ENCODE results near the gene CHD1L.
"Not testable (repeated sequence)": the region's sequence is repeated elsewhere in the genome, so short reads cannot be mapped to it uniquely, and the experiment has no call there.

CHD1L gene

DNA sequence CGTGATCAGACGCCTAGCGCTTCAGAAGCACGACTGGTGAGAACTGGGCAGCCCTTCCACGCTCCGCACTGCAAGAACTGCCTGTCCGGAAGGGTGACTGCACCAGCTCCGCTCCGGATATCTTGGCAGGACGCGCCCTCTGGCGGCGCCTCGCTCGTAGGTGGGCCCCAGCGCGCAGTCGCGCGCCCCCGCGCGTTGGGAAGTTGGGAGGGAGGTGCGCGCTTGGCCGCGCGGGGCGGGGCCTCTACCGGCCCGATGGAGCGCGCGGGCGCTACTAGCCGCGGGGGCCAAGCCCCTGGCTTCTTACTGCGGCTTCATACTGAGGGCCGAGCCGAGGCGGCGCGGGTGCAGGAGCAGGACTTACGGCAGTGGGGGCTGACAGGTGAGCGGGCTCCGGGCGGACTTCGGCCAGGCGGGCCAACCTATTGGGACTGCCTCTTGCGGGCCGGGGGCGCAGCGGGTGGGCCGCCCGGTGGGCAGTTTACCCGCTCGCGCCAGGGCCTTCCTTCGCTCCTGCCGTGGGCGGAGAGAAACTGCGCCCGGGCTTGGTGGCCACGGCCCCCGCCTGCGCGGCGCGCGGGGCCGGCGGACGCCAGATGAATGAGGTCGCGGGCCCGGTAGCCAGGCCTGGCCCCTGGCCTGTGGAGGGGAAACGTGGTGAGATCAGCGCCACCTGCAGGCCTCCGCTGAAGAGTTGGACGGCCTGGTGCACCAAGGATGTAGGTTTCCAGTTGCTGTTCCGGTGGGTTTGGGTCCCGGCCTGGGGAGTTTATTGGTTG lies at the start of gene CHD1L:
CHD1L (plus strand) TSS at position 236 of the 779 bp plus-strand sequence; CDS start at position 256, 20 bp downstream.
- Histone ChIP-seq H3K4me1 (peaks cover 44% of the 10 kb centered on the region), H3K36me3 (peaks cover 8% of the 10 kb centered on the region; the same call in 1 of the 2 replicates), H3K27ac (peak within 1 kb of the TSS; percentile 95), H3K4me3 (peak within 1 kb of the TSS; percentile 86), H3K9me3 (0 out of 2 replicates have a peak, but pooled peaks cover 2% of the 10 kb centered on the region), H3K27me3 (no peaks in the 10 kb centered on the region), H4K20me1 (peaks cover 46% of the 10 kb centered on the region), H3K4me2 (peak within 1 kb of the TSS; percentile 73), H3K9ac (peak within 1 kb of the TSS; percentile 91)
- no peak for TF ChIP-seq Cebpa-rat (IDR thresholded peaks at IDR 0.05)

DNA sequence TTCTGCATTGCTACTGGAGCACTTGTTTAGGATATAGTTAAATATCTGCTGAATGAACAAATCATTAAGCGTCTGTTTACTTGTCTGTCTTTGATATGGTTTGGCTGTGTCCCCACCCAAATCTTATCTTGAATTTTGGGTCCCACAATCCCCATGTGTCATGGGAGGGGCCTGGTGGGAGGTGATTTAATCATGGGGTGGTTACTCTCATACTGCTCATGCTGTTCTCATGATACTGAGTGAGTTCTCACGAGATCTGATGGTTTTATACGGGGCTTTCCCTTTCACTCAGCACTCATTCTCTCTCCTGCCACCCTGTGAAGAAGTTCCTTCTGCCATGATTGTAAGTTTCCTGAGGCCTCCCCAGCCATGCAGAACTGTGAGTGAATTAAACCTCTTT lies 45.2 kb upstream of the CHD1L start:
- H3K4me1 ChIP-seq, H3K27ac ChIP-seq, H3K36me3 ChIP-seq, H3K4me3 ChIP-seq, H3K9ac ChIP-seq, H3K4me2 ChIP-seq, H3K27me3 ChIP-seq, H4K20me1 ChIP-seq, H3K9me3 ChIP-seq: not testable (repeated sequence)

DNA sequence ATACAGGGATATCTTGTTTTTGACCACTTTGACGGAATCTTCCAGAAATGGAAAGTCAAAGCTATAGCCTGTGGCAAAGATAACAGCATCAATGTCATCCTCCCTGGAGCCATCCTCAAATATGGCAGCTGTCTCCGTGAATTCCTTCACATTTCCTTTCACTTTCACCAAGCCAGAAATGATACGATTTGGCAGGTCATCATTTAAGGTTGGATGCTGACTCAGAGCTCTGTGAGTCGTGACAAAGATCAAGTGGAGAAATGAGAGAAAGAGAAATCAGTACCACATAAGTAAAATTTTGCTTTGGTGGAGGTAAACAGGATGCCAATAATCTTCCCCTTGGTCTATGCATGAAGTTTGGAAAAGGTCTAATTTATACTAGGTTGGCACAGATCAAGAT lies 41.2 kb upstream of the CHD1L start:
- H3K9me3 ChIP-seq = no peaks in the 10 kb centered on the region
- no peak overlapping the region for H3K4me3 ChIP-seq
- no peak overlapping the region for H3K27ac ChIP-seq
- no peaks in the 10 kb centered on the region for H4K20me1 ChIP-seq
- TF ChIP-seq Cebpa-rat (IDR thresholded peaks at IDR 0.05) = no peak
- no peak overlapping the region for H3K9ac ChIP-seq
- no peaks in the 10 kb centered on the region for H3K36me3 ChIP-seq
- peaks cover 18% of the 10 kb centered on the region for H3K4me1 ChIP-seq
- H3K27me3 ChIP-seq = no peaks in the 10 kb centered on the region
- no peak overlapping the region for H3K4me2 ChIP-seq

DNA sequence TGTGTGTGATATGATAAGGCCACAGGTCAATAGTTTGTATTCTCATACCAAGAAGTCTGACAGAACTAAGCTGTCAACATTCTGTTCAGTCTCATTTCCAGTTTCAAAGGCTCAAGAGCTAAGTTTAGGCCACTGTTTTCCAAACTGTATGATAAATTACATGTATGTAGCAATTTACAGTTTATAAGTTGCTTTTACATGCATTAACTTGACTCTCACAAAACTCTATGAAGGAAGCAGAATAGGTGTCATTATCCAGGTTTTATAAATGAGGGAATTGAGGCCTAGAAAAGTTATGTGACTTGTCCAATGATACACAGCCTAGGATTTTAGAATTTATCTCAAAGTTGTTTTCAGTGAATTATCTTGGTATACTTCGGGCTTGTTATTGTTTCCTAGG lies 40.7 kb upstream of the CHD1L start:
- TF ChIP-seq Cebpa-rat (IDR thresholded peaks at IDR 0.05) = no peak
- Histone ChIP-seq H3K27ac (no peak overlapping the region), H3K27me3 (no peaks in the 10 kb centered on the region)

DNA sequence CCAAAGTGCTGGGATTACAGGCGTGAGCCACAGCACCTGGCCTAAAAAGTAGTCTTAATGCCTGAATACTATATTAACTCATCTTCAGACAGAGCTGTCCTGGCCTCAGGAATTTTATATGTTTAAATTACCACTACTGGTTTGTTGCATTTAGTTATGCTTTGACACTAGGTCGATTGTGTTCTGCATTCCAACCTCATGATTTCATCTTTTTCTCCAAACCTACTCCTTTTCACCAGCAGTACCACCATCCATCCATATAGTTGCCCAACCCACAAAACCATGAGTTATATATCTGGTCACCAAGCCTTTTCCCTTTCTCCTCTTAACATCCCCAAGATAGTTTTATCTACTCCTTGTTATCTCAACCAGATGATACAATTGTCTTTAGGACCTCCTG lies 39.9 kb upstream of the CHD1L start:
- H3K4me3 ChIP-seq = no peak overlapping the region
- H3K27ac ChIP-seq = no peak overlapping the region
- H3K9ac ChIP-seq = no peak overlapping the region

More for the DNA sequence above, 40.7 kb upstream of the CHD1L start:
- Histone ChIP-seq H3K9me3 (no peaks in the 10 kb centered on the region), H3K4me3 (no peak overlapping the region), H4K20me1 (no peaks in the 10 kb centered on the region), H3K36me3 (no peaks in the 10 kb centered on the region), H3K4me2 (no peak overlapping the region), H3K4me1 (peaks cover 18% of the 10 kb centered on the region), H3K9ac (no peak overlapping the region)

DNA sequence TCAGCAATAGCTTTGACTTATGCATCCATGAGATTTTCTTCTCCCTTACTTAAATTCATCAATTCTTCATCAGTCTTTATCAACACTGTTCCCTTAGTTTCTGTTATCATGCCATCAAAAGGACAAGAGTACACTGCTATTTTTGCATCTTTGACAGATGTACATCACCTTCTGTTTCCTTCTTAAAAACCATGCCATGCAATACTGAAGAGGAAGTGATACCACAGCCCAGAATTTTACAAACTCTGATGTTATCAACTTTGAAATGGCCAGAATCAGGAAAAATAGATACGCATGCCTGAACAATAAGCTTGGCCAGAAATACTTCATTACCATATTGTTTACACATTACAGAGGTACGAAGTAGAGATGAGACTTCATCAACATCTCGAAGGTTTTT lies 38.4 kb upstream of the CHD1L start:
- Histone ChIP-seq H3K4me2 (peak overlapping the region; percentile 37), H3K4me3 (no peak overlapping the region), H4K20me1 (no peaks in the 10 kb centered on the region), H3K9ac (no peak overlapping the region), H3K9me3 (no peaks in the 10 kb centered on the region), H3K36me3 (no peaks in the 10 kb centered on the region; the same call in 1 of the 2 replicates), H3K27ac (no peak overlapping the region), H3K27me3 (no peaks in the 10 kb centered on the region), H3K4me1 (peaks cover 18% of the 10 kb centered on the region)
- TF ChIP-seq Cebpa-rat (IDR thresholded peaks at IDR 0.05) = no peak

More for the DNA sequence above, 39.9 kb upstream of the CHD1L start:
- Histone ChIP-seq H3K9me3 (no peaks in the 10 kb centered on the region), H3K27me3 (no peaks in the 10 kb centered on the region), H3K4me2 (no peak overlapping the region), H3K4me1 (peaks cover 18% of the 10 kb centered on the region), H3K36me3 (no peaks in the 10 kb centered on the region), H4K20me1 (no peaks in the 10 kb centered on the region)
- no peak for TF ChIP-seq Cebpa-rat (IDR thresholded peaks at IDR 0.05)

DNA sequence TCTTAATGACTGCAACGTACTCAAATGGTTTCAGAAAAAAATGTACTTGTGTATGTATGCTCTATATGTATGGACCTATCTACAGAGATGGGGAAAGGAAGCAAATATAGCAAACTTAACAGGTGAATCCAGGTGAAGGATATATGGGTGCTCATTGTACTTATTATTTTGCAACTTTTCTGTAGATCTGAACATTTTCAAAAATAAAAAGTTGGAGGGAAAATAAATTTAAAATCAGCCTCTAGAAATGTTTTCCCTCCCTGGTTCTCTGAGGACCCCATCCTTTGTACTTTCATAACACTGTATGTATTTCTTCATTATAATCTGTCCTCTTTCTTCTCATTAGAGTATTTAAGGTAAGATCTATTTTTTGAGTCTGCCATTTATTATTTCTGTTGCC lies 35.3 kb upstream of the CHD1L start:
- no peak overlapping the region for H3K4me2 ChIP-seq
- no peak overlapping the region for H3K4me3 ChIP-seq
- no peaks in the 10 kb centered on the region; the same call in 1 of the 2 replicates for H3K36me3 ChIP-seq
- no peaks in the 10 kb centered on the region for H3K27me3 ChIP-seq
- H3K4me1 ChIP-seq = peaks cover 18% of the 10 kb centered on the region
- TF ChIP-seq Cebpa-rat (IDR thresholded peaks at IDR 0.05) = no peak
- H3K9ac ChIP-seq = no peak overlapping the region
- no peaks in the 10 kb centered on the region for H4K20me1 ChIP-seq
- no peak overlapping the region for H3K27ac ChIP-seq
- H3K9me3 ChIP-seq = no peaks in the 10 kb centered on the region

DNA sequence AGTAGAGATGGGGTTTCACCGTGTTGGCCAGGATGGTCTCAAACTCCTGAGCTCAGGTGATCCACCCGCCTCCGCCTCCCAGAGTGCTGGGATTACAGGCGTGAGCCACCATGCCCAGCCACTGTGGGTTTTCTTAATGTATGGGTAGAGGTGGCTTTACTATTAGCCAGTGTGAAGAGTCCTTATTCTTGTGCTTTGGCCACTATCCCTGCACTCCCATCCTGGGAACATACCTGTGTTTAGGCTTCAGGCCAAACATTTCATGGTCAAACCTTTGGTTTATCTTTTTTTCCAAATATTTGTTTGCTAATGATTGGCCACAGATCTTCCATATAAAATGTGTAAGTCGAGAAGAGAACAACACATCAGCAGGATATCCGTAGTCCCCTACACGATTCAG lies 33.9 kb upstream of the CHD1L start:
- Histone ChIP-seq H3K4me3 (no peak overlapping the region), H3K4me2 (no peak overlapping the region), H3K9me3 (no peaks in the 10 kb centered on the region), H3K4me1 (peaks cover 14% of the 10 kb centered on the region), H3K9ac (no peak overlapping the region), H3K27ac (no peak overlapping the region), H3K36me3 (no peaks in the 10 kb centered on the region; the same call in 1 of the 2 replicates), H3K27me3 (no peaks in the 10 kb centered on the region), H4K20me1 (no peaks in the 10 kb centered on the region)
- no peak for TF ChIP-seq Cebpa-rat (IDR thresholded peaks at IDR 0.05)

DNA sequence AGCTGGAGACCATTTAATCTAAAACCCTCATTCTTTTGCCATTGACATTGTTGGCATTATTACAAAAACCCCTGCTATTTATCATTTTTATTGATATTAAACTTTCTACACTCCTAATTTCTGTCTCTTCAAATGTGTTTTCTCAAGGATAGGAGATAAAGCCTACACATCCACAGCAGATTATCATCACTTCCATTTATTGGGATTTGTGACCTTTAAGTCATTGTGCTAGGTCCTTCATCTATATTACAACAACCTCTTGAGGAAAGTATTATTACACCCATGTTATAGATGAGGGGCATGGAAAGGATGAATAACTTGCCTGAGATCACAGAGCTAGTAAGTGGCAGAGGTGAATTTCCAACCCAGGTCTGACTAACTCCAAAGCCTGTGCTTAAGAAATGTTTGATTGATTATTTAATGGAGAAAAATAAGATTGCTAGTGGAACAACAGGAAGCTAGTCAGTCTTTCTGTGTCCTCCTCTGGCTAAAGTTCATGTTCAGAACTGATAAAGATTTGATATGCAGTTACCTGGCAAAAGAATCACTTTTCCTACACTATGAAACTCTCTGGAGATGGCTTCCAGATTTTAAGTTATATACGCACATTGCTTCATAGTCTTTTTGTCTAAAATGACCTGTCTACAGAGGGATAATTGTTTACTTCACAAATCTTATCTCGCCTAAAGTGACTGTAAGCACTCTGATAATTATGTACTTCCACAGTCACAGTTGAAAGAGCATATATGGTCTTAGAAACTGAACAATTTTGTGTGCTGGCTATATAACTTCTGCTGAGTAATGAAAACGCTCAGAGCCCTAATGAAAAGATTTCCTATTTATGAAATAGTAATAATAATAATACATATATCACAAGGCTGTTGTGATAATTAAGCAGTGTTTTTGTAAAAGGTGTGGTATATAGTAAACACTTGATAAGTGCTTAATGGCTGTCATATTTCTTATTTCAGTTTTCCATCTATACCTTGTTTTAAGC lies 32.4 kb upstream of the CHD1L start:
- H3K27ac ChIP-seq = no peak overlapping the region
- no peak overlapping the region for H3K9ac ChIP-seq
- no peak overlapping the region for H3K4me3 ChIP-seq
- H3K4me2 ChIP-seq = no peak overlapping the region
- no peaks in the 10 kb centered on the region for H3K27me3 ChIP-seq
- H3K36me3 ChIP-seq = no peaks in the 10 kb centered on the region; the same call in 1 of the 2 replicates
- H3K4me1 ChIP-seq = peaks cover 14% of the 10 kb centered on the region
- no peaks in the 10 kb centered on the region for H3K9me3 ChIP-seq
- no peaks in the 10 kb centered on the region for H4K20me1 ChIP-seq
- no peak for TF ChIP-seq Cebpa-rat (IDR thresholded peaks at IDR 0.05)

DNA sequence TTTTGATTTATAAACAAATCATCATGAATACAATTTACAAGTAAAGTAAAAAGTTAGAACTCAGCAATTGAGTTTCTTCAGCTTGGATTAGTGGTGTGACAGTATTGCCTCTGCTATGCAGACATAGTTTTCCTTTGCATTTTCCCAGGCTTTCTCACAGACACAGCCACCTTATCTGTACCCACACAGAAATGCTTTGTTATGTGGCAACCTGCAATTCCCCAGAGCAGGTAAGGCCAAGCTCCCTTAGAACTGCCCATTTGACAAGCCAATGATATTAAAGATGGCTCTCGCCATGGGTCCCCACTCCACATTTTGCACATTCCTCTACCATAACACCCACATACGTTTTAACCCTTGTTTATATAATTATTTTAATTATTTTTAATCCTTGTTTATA lies 31.5 kb upstream of the CHD1L start:
- Histone ChIP-seq H3K36me3 (no peaks in the 10 kb centered on the region; the same call in 1 of the 2 replicates), H3K27ac (no peak overlapping the region), H3K4me3 (no peak overlapping the region), H4K20me1 (no peaks in the 10 kb centered on the region), H3K27me3 (no peaks in the 10 kb centered on the region), H3K4me1 (peaks cover 19% of the 10 kb centered on the region), H3K9me3 (no peaks in the 10 kb centered on the region), H3K4me2 (no peak overlapping the region), H3K9ac (no peak overlapping the region)
- no peak for TF ChIP-seq Cebpa-rat (IDR thresholded peaks at IDR 0.05)

Data from BLaER1 (cell line).